Measurements from ENCODE around the gene HAP1.
A peak's percentile ranks its signal among the peaks of the same experiment; 100 is the strongest.

HAP1 gene

GRCh38 chr17:41688641-41689496, 45.6 kb downstream of the HAP1 start, which contains the start of gene EIF1 (continued):
- no peak for TF ChIP-seq MEIS1 (CRISPR knock-in tag; IDR thresholded peaks at IDR 0.05; ENCODE audit: borderline replicate concordance)
- TF ChIP-seq ZNF433 (tag by site-specific recombination; IDR thresholded peaks at IDR 0.05; ENCODE audit: low read depth): no peak
- no peak for TF ChIP-seq ZNF843 (tag by site-specific recombination; IDR thresholded peaks at IDR 0.05)
- no peak for TF ChIP-seq ZNF114 (tag by site-specific recombination; IDR thresholded peaks at IDR 0.05)
- TF ChIP-seq ZNF239 (tag by site-specific recombination; IDR thresholded peaks at IDR 0.05): peak; percentile 86; the same call in 1 of the 2 replicates
- TF ChIP-seq ZNF830 (tag by site-specific recombination; IDR thresholded peaks at IDR 0.05; ENCODE audit: low read depth): no peak
- TF ChIP-seq ZNF223 (tag by site-specific recombination; IDR thresholded peaks at IDR 0.05): no peak
- no peak for TF ChIP-seq MZF1 (tag by site-specific recombination; IDR thresholded peaks at IDR 0.05; ENCODE audit: borderline replicate concordance)
- 0 out of 2 replicates have a peak, but pooled peaks have one; percentile 67 for TF ChIP-seq OVOL3 (tag by site-specific recombination; IDR thresholded peaks at IDR 0.05)
- no peak for TF ChIP-seq ZNF157 (tag by site-specific recombination; IDR thresholded peaks at IDR 0.05)
- TF ChIP-seq ZNF23 (tag by site-specific recombination; IDR thresholded peaks at IDR 0.05; ENCODE audit: borderline replicate concordance): no peak
- TF ChIP-seq ZNF704 (tag by site-specific recombination; IDR thresholded peaks at IDR 0.05): no peak
- TF ChIP-seq PRDM4 (tag by site-specific recombination; IDR thresholded peaks at IDR 0.05): peak; percentile 57
- peak; percentile 93 for TF ChIP-seq ZSCAN5A (tag by site-specific recombination; IDR thresholded peaks at IDR 0.05)
- peak; percentile 2; the same call in 1 of the 2 replicates for TF ChIP-seq ZBTB6 (tag by site-specific recombination; IDR thresholded peaks at IDR 0.05)
- peak; percentile 39 for TF ChIP-seq ZNF398 (tag by site-specific recombination; IDR thresholded peaks at IDR 0.05)
- peak; percentile 12; the same call in 1 of the 2 replicates for TF ChIP-seq ZNF266 (tag by site-specific recombination; IDR thresholded peaks at IDR 0.05; ENCODE audit: low read depth)
- TF ChIP-seq ZNF394 (tag by site-specific recombination; IDR thresholded peaks at IDR 0.05; ENCODE audit: borderline replicate concordance): peak; percentile 87; the same call in 1 of the 2 replicates
- peak; percentile 67 for TF ChIP-seq ZNF76 (tag by site-specific recombination; IDR thresholded peaks at IDR 0.05; ENCODE audit: borderline replicate concordance, low read depth)
- peak; percentile 70; the same call in 1 of the 2 replicates for TF ChIP-seq GLIS1 (tag by site-specific recombination; IDR thresholded peaks at IDR 0.05)
- no peak for TF ChIP-seq ZNF416 (tag by site-specific recombination; IDR thresholded peaks at IDR 0.05)
- no peak; the same call in 1 of the 2 replicates for TF ChIP-seq GLI4 (tag by site-specific recombination; IDR thresholded peaks at IDR 0.05)
- no peak for TF ChIP-seq ZNF37A (tag by site-specific recombination; IDR thresholded peaks at IDR 0.05)
- TF ChIP-seq SP3 (tag by site-specific recombination; IDR thresholded peaks at IDR 0.05): peak; percentile 97
- peak; percentile 99 for TF ChIP-seq KLF7 (tag by site-specific recombination; IDR thresholded peaks at IDR 0.05; ENCODE audit: borderline replicate concordance)
- peak; percentile 48; the same call in 1 of the 2 replicates for TF ChIP-seq ZSCAN18 (tag by site-specific recombination; IDR thresholded peaks at IDR 0.05)
- no peak for TF ChIP-seq HOXA7 (CRISPR knock-in tag; IDR thresholded peaks at IDR 0.05; ENCODE audit: borderline replicate concordance)
- TF ChIP-seq ZNF639 (tag by site-specific recombination; IDR thresholded peaks at IDR 0.05): no peak

All from HEK293 (cell line).